IMR-90 (cell line): ENCODE results near the gene TOR1A. TPM values are rescaled to one million over a fixed set of nuclear protein-coding genes. Genes with fewer than 3 reads are reported as not detected.

Experiments
- ATAC-seq: fragments of 200-7000 bp; cut with Tn5 transposase; 2 replicates; pipeline ENCODE4 v1.9.1; 2020; ENCODE audit warnings: low read depth, mild to moderate bottlenecking, moderate library complexity
- BruUV-seq: library from RNA; stranded (reverse); fragments of 400-500 nt; replicated peaks from 2 replicates; lab custom pipeline; 2021; lab: Mats Ljungman, UMichigan
- CTCF ChIA-PET: fragments of 300-600 bp; formaldehyde crosslinking; extraction: SDS; loops from one replicate; lab custom pipeline; 2021; ENCODE audit warnings: antibody characterized with exemption; lab: Yijun Ruan, JAX
- POLR2A ChIA-PET: fragments of 300-600 bp; sonication (Branson Sonifier 250); formaldehyde crosslinking; loops from one replicate; lab custom pipeline; 2022; ENCODE audit warnings: antibody characterized with exemption; ENCODE audit not compliant: unreplicated experiment; lab: Charles Lee
- DNase-seq: peaks from one replicate; pipeline ENCODE4 v3.0.0; 2013
- H2AFZ ChIP-seq: replicated peaks from 2 replicates; pipeline ENCODE3; 2013; ENCODE audit warnings: low read length, mild to moderate bottlenecking; ENCODE audit not compliant: poor library complexity
- H2AK5ac ChIP-seq: 2 replicates; pipeline ENCODE4 v1.6.1; 2013; ENCODE audit warnings: low read depth, low read length, inconsistent platforms
- H2AK9ac ChIP-seq: replicated peaks from 2 replicates; pipeline ENCODE3; 2013; ENCODE audit warnings: mild to moderate bottlenecking, low read depth, low read length, moderate library complexity; ENCODE audit not compliant: poor library complexity
- H2BK120ac ChIP-seq: 2 replicates; pipeline ENCODE4 v1.6.1; 2013; ENCODE audit warnings: low read depth, low read length, inconsistent platforms
- H2BK15ac ChIP-seq: 3 replicates; pipeline ENCODE4 v1.6.1; 2013; ENCODE audit warnings: low read depth, low read length, inconsistent platforms
- H2BK20ac ChIP-seq: 2 replicates; pipeline ENCODE4 v1.6.1; 2013; ENCODE audit warnings: low read depth, mild to moderate bottlenecking, inconsistent platforms, low read length, moderate library complexity
- H2BK5ac ChIP-seq: 2 replicates; pipeline ENCODE4 v1.6.1; 2013; ENCODE audit warnings: mild to moderate bottlenecking, low read depth, low read length, inconsistent platforms; ENCODE audit not compliant: poor library complexity, severe bottlenecking
- H3K14ac ChIP-seq: replicated peaks from 2 replicates; pipeline ENCODE4 v1.6.1; 2013; ENCODE audit warnings: low read depth, low read length, inconsistent platforms
- H3K18ac ChIP-seq: 2 replicates; pipeline ENCODE4 v1.6.1; 2013; ENCODE audit warnings: low read depth, low read length, control low read depth
- H3K23ac ChIP-seq: 2 replicates; pipeline ENCODE4 v1.6.1; 2013; ENCODE audit warnings: low read depth, low read length, inconsistent platforms
- H3K27ac ChIP-seq: 2 replicates; pipeline ENCODE4 v1.5.1; 2013; ENCODE audit warnings: mild to moderate bottlenecking, control low read depth, low read length; ENCODE audit not compliant: insufficient read depth
- H3K27me3 ChIP-seq: 2 replicates; pipeline ENCODE4 v1.6.1; 2013; ENCODE audit warnings: low read length; ENCODE audit not compliant: control insufficient read depth, insufficient read depth
- H3K36me3 ChIP-seq: 2 replicates; pipeline ENCODE4 v1.6.1; 2013; ENCODE audit warnings: low read length, mixed read lengths; ENCODE audit not compliant: control insufficient read depth, insufficient read depth
- H3K4ac ChIP-seq: 2 replicates; pipeline ENCODE4 v1.6.1; 2013; ENCODE audit warnings: low read depth, low read length, inconsistent platforms
- H3K4me1 ChIP-seq: 2 replicates; pipeline ENCODE4 v1.6.1; 2013; ENCODE audit warnings: low read length, mixed read lengths; ENCODE audit not compliant: control insufficient read depth, insufficient read depth
- H3K4me2 ChIP-seq: 2 replicates; pipeline ENCODE4 v1.6.1; 2013; ENCODE audit warnings: low read depth, mild to moderate bottlenecking, control low read depth, low read length, moderate library complexity
- H3K4me3 ChIP-seq: 2 replicates; pipeline ENCODE4 v1.5.1; 2013; ENCODE audit warnings: low read depth, mild to moderate bottlenecking, control low read depth, low read length, moderate library complexity; ENCODE audit not compliant: insufficient read depth
- H3K56ac ChIP-seq: 2 replicates; pipeline ENCODE4 v1.6.1; 2013; ENCODE audit warnings: low read length, inconsistent platforms; ENCODE audit not compliant: insufficient read depth; ENCODE audit errors: extremely low read depth
- H3K79me1 ChIP-seq, 2 experiments: 2 replicates each; pipeline ENCODE4 v1.6.1; 2013; ENCODE audit warnings: low read length in 2 of 2, inconsistent platforms in 1 of 2, low read depth in 1 of 2
- H3K9ac ChIP-seq: 2 replicates; pipeline ENCODE4 v1.6.1; 2013; ENCODE audit warnings: low read depth, low read length, control low read depth
- H3K9me1 ChIP-seq: 2 replicates; pipeline ENCODE4 v1.6.1; 2013; ENCODE audit warnings: low read length, inconsistent platforms; ENCODE audit not compliant: insufficient read depth
- H3K9me3 ChIP-seq: 2 replicates; pipeline ENCODE4 v1.6.1; 2013; ENCODE audit warnings: low read length; ENCODE audit not compliant: control insufficient read depth, insufficient read depth
- H4K20me1 ChIP-seq: 2 replicates; pipeline ENCODE4 v1.6.1; 2013; ENCODE audit warnings: low read length, inconsistent platforms; ENCODE audit not compliant: insufficient read depth
- H4K5ac ChIP-seq: 2 replicates; pipeline ENCODE4 v1.6.1; 2013; ENCODE audit warnings: mild to moderate bottlenecking, low read depth, low read length, control low read depth
- H4K8ac ChIP-seq, 2 experiments: 2 replicates each; pipeline ENCODE4 v1.6.1; 2013; ENCODE audit warnings: low read depth in 2 of 2, low read length in 2 of 2, control low read depth in 1 of 2, inconsistent platforms in 1 of 2
- H4K91ac ChIP-seq: 2 replicates; pipeline ENCODE4 v1.6.1; 2013; ENCODE audit warnings: low read depth, low read length, inconsistent platforms; ENCODE audit not compliant: insufficient read depth
- MAFK ChIP-seq: IDR thresholded peaks from 2 replicates; pipeline ENCODE4 v1.6.1; 2012; ENCODE audit warnings: low read depth, low read length, improper control_type of control experiment
- MXI1 ChIP-seq: IDR thresholded peaks from 2 replicates; pipeline ENCODE4 v1.6.1; 2012; ENCODE audit warnings: low read depth, mild to moderate bottlenecking, low read length, moderate library complexity, borderline replicate concordance
- RCOR1 ChIP-seq: IDR thresholded peaks from 2 replicates; pipeline ENCODE4 v1.6.1; 2012; ENCODE audit warnings: mild to moderate bottlenecking, low read length, improper control_type of control experiment; ENCODE audit not compliant: insufficient replicate concordance
- WGBS, 2 experiments: methylation state at CpG; one replicate each; pipeline versions ENCODE4 v1.1.5 to v1.1.7; 2013; ENCODE audit warnings: missing lambda C conversion rate in 2 of 2; ENCODE audit not compliant: insufficient read length in 1 of 2; ENCODE audit errors: extremely low coverage in 2 of 2; 5-methylcytosine and 5-hydroxymethylcytosine counted together
- dilution Hi-C: fragments of 300-500 bp; cut with HindIII; formaldehyde crosslinking; loops from one replicate; pipeline ENCODE4 v1.14.3; 2018; ENCODE audit warnings: low sequenced_read_pairs; ENCODE audit not compliant: unreplicated experiment
- in situ Hi-C: fragments of 300-500 bp; cut with MboI; formaldehyde crosslinking; loops from 3 replicates; pipeline ENCODE4 v1.14.3; 2019; ENCODE audit warnings: low sequenced_read_pairs, inconsistent platforms, mixed read lengths
- intact Hi-C: fragments of 100-400 bp; cut with micrococcal nuclease; formaldehyde crosslinking; loops from 2 replicates; pipeline ENCODE4 v1.10.0; 2022
- polyA plus RNA-seq, 3 experiments: library from polyadenylated mRNA; depleted of rRNA; stranded (reverse); fragments of >200 nt; gene quantifications; 2 replicates each; pipeline ENCODE4 v1.2.3, GENCODE V29; 2012; ENCODE audit warnings: low replicate concordance in 1 of 3
- total RNA-seq: library from RNA; depleted of rRNA; stranded (reverse); fragments of >200 nt; gene quantifications from 2 replicates; pipeline ENCODE4 v1.2.3, GENCODE V29; 2012

The TOR1A gene
- total and polyA plus RNA-seq, 2 of the 4 experiments (the other 2 are of a cell fraction): 27.1 to 74.2 TPM

GRCh38 chr9:129850821-129851550 lies 27.1 kb upstream of the TOR1A start:
- Histone ChIP-seq H2BK15ac (no peak overlapping the region), H3K9ac (no peak overlapping the region), H3K36me3 (peaks cover 31% of the 10 kb centered on the region), H3K9me3 (no peaks in the 10 kb centered on the region), H3K27ac (no peak overlapping the region), H3K14ac (no peak overlapping the region), H4K20me1 (peaks cover 4% of the 10 kb centered on the region; the same call in 1 of the 2 replicates), H3K56ac (no peak overlapping the region), H2BK5ac (no peak overlapping the region), H3K18ac (no peak overlapping the region), H3K4ac (no peak overlapping the region), H3K4me2 (no peak overlapping the region), H3K9me1 (peaks cover 3% of the 10 kb centered on the region; the same call in 1 of the 2 replicates), H3K23ac (no peak overlapping the region), H2BK120ac (no peak overlapping the region), H3K4me3 (no peak overlapping the region), H3K27me3 (no peaks in the 10 kb centered on the region), H4K8ac (no peak overlapping the region), H4K91ac (no peak overlapping the region), H2AK9ac (no peak overlapping the region), H3K4me1 (no peaks in the 10 kb centered on the region), H4K5ac (no peak overlapping the region), H2AFZ (no peak overlapping the region), H2AK5ac (no peak overlapping the region), H3K79me1 (0 out of 4 replicates have a peak, but pooled peaks cover 0 to 3% of the 10 kb centered on the region in 2 experiments), H2BK20ac (no peak overlapping the region)
- no TSS peak for BruUV-seq
- ATAC-seq: no peak
- TF ChIP-seq MAFK: no peak
- no peak for TF ChIP-seq MXI1
- TF ChIP-seq RCOR1: no peak
- no peak for DNase-seq
- ChIA-PET POLR2A (no interaction called here), CTCF (no interaction called here)
- in situ Hi-C loops: no loop called here
- intact Hi-C loops: no loop called here
- WGBS, 2 experiments: 100% methylated on average over 2 of the region's 6 CpGs; no CpG with 5 or more reads in 1 of the 2 experiments
- dilution Hi-C loops: no loop called here
